Activated naive CD8-positive, alpha-beta T cell treated with anti-CD3 and anti-CD28 coated beads, Interleukin-2, amount 50 U/mL, for 16 hours (primary cell): ENCODE data around the gene ZFP28.

ENCODE experiments used
- DNase-seq: peaks from one replicate; pipeline ENCODE4 v3.0.0-alpha.2; 2020; ENCODE audit warnings: low read depth, low spot score

ZFP28 gene

GRCh38 chr19:56595548-56595899 lies 56.8 kb downstream of the ZFP28 start:
- DNase-seq = no peak

GRCh38 chr19:56596676-56597075 lies 57.9 kb downstream of the ZFP28 start:
- DNase-seq = no peak

- DNase-seq = no peak
Observed at GRCh38 chr19:56597696-56598095, 58.9 kb downstream of the ZFP28 start.

GRCh38 chr19:56601375-56601774 lies 62.6 kb downstream of the ZFP28 start:
- DNase-seq = no peak

GRCh38 chr19:56603829-56604228 lies 65.1 kb downstream of the ZFP28 start:
- no peak for DNase-seq
